HepG2 (cell line): ENCODE results near the gene COLEC12. TPM values are rescaled to one million over a fixed set of nuclear protein-coding genes. Genes with fewer than 3 reads are reported as not detected.
A peak's percentile ranks its signal among the peaks of the same experiment; 100 is the strongest.

Source experiments
- GLI4 ChIP-seq: sonication (generic); formaldehyde crosslinking; IDR thresholded peaks from 2 replicates; pipeline ENCODE4 v1.5.1; 2020; ENCODE audit warnings: missing genetic modification reagents, mild to moderate bottlenecking, moderate library complexity, borderline replicate concordance
- KDM6A ChIP-seq: IDR thresholded peaks from 2 replicates; pipeline ENCODE4 v1.6.1; 2016; ENCODE audit warnings: low read depth
- MYC ChIP-seq: sonication (generic); formaldehyde crosslinking; IDR thresholded peaks from 2 replicates; pipeline ENCODE4 v1.9.0; 2021; ENCODE audit warnings: missing genetic modification reagents, borderline replicate concordance
- NBN ChIP-seq: fragments of 450-650 bp; conservative IDR thresholded peaks from 2 replicates; pipeline ENCODE4 v1.6.1; 2017
- REPIN1 ChIP-seq: sonication (generic); formaldehyde crosslinking; IDR thresholded peaks from 2 replicates; pipeline ENCODE4 v1.8.0; 2022; ENCODE audit warnings: missing genetic modification reagents, low read depth, mild to moderate bottlenecking, borderline replicate concordance
- RNF2 ChIP-seq: fragments of 450-650 bp; conservative IDR thresholded peaks from 2 replicates; pipeline ENCODE4 v1.6.1; 2016; ENCODE audit warnings: low read depth
- SALL1 ChIP-seq: sonication (generic); formaldehyde crosslinking; IDR thresholded peaks from 2 replicates; pipeline ENCODE4 v1.8.0; 2022; ENCODE audit warnings: mild to moderate bottlenecking, missing genetic modification reagents
- SATB2 ChIP-seq: sonication (generic); formaldehyde crosslinking; IDR thresholded peaks from 2 replicates; pipeline ENCODE4 v1.5.0; 2020; ENCODE audit warnings: missing genetic modification reagents
- ZBTB38 ChIP-seq: sonication (generic); formaldehyde crosslinking; IDR thresholded peaks from 2 replicates; pipeline ENCODE4 v1.5.1; 2020; ENCODE audit warnings: mild to moderate bottlenecking, missing genetic modification reagents
- ZFAT ChIP-seq: sonication (generic); formaldehyde crosslinking; conservative IDR thresholded peaks from 2 replicates; pipeline ENCODE4 v1.8.1; 2023; ENCODE audit warnings: missing genetic modification reagents, inconsistent platforms
- ZFP41 ChIP-seq: sonication (generic); formaldehyde crosslinking; IDR thresholded peaks from 2 replicates; pipeline ENCODE4 v1.4.0; 2020; ENCODE audit warnings: mild to moderate bottlenecking, missing genetic modification reagents, borderline replicate concordance
- ZNF224 ChIP-seq: sonication (generic); formaldehyde crosslinking; IDR thresholded peaks from 2 replicates; pipeline ENCODE4 v1.5.0; 2020; ENCODE audit warnings: mild to moderate bottlenecking, missing genetic modification reagents
- ZNF235 ChIP-seq: sonication (generic); formaldehyde crosslinking; IDR thresholded peaks from 2 replicates; pipeline ENCODE4 v1.8.1; 2023; ENCODE audit warnings: mild to moderate bottlenecking, missing genetic modification reagents, borderline replicate concordance
- ZNF737 ChIP-seq: sonication (generic); formaldehyde crosslinking; IDR thresholded peaks from 2 replicates; pipeline ENCODE4 v1.5.0; 2020; ENCODE audit warnings: missing genetic modification reagents, mild to moderate bottlenecking, borderline replicate concordance
- ZNF782 ChIP-seq: sonication (generic); formaldehyde crosslinking; IDR thresholded peaks from 2 replicates; pipeline ENCODE4 v1.4.0; 2020; ENCODE audit warnings: missing genetic modification reagents, mild to moderate bottlenecking, borderline replicate concordance
- ZNF816 ChIP-seq: sonication (generic); formaldehyde crosslinking; IDR thresholded peaks from 2 replicates; pipeline ENCODE4 v1.8.0; 2022; ENCODE audit warnings: missing genetic modification reagents, mild to moderate bottlenecking, borderline replicate concordance
- ZSCAN25 ChIP-seq: sonication (generic); formaldehyde crosslinking; IDR thresholded peaks from 2 replicates; pipeline ENCODE4 v1.8.0; 2022; ENCODE audit warnings: mild to moderate bottlenecking, missing genetic modification reagents
- polyA plus RNA-seq, 8 experiments: library from polyadenylated mRNA; depleted of rRNA in 3 of 8; stranded (reverse) in 7 of 8; unstranded in 1 of 8; fragments of >200 nt; fragmentation: Illumina TruSeq in 4 of 8; extraction: Trizol in 4 of 8; gene quantifications; 2 replicates each; pipeline versions ENCODE4 v1.2.1 to v1.2.3, GENCODE V29; 2011 to 2016; ENCODE audit warnings: low read depth in 4 of 8, missing spikeins in 1 of 8, mixed read lengths in 1 of 8; ENCODE audit not compliant: insufficient read depth in 1 of 8
- total RNA-seq, 5 experiments: library from RNA; depleted of rRNA; stranded (reverse); fragments of >200 nt; fragmentation: Illumina TruSeq; extraction: Trizol; gene quantifications; 2 replicates each; pipeline ENCODE4 v1.2.3, GENCODE V29; 2016; ENCODE audit warnings: low read depth in 1 of 5
- TF ChIP-seq, protein P1 (sequence below): sonication (generic); formaldehyde crosslinking; IDR thresholded peaks from 2 replicates; pipeline ENCODE4 v1.5.1; 2020; ENCODE audit warnings: missing genetic modification reagents, mild to moderate bottlenecking, borderline replicate concordance
- TF ChIP-seq, protein P2 (sequence below): sonication (generic); formaldehyde crosslinking; conservative IDR thresholded peaks from 2 replicates; pipeline ENCODE4 v1.8.0; 2022; ENCODE audit warnings: mild to moderate bottlenecking, moderate library complexity, missing genetic modification reagents
- TF ChIP-seq, protein P3 (sequence below): sonication (generic); formaldehyde crosslinking; IDR thresholded peaks from 2 replicates; pipeline ENCODE4 v1.4.0; 2020; ENCODE audit warnings: missing genetic modification reagents, low read depth, mild to moderate bottlenecking, borderline replicate concordance

COLEC12 gene
- total and polyA plus RNA-seq, 2 of the 13 experiments (the other 11 are each of a cell fraction or from before 2014, with no cell fraction given): 0.02 to 0.11 TPM

- TF ChIP-seq ZFAT (CRISPR knock-in tag): 0 out of 2 replicates have a peak, but pooled peaks have one; percentile 22
- peak; percentile 72; the same call in 1 of the 2 replicates for TF ChIP-seq ZSCAN25
- TF ChIP-seq ZNF816 (CRISPR knock-in tag): 0 out of 2 replicates have a peak, but pooled peaks have one; percentile 64
- no peak for TF ChIP-seq KDM6A (CRISPR knock-in tag)
- peak; percentile 93 for TF ChIP-seq MYC (CRISPR knock-in tag)
- TF ChIP-seq ZNF737 (CRISPR knock-in tag): peak; percentile 90; the same call in 1 of the 2 replicates
- 0 out of 2 replicates have a peak, but pooled peaks have one; percentile 50 for TF ChIP-seq ZNF235 (CRISPR knock-in tag)
- no peak; the same call in 1 of the 2 replicates for TF ChIP-seq SATB2
- TF ChIP-seq REPIN1: peak; percentile 93
- TF ChIP-seq SALL1 (CRISPR knock-in tag): peak; percentile 92
- TF ChIP-seq ZNF224 (CRISPR knock-in tag): peak; percentile 61; the same call in 1 of the 2 replicates
- peak; percentile 65; the same call in 1 of the 2 replicates for TF ChIP-seq ZFP41
- TF ChIP-seq NBN: no peak
- TF ChIP-seq, protein P1, sequence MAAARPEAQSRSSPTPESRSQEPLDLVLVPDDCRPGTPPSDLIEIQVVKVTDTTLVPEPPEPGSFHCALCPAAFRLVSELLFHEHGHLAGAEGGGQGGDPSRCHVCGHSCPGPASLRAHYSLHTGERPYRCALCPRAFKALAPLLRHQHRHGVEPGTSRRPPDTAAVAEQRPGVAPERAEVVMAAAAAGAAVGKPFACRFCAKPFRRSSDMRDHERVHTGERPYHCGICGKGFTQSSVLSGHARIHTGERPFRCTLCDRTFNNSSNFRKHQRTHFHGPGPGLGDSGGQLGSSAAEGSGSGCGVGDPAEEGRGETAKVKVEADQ (CRISPR knock-in tag): peak; percentile 89
- TF ChIP-seq, protein P2, sequence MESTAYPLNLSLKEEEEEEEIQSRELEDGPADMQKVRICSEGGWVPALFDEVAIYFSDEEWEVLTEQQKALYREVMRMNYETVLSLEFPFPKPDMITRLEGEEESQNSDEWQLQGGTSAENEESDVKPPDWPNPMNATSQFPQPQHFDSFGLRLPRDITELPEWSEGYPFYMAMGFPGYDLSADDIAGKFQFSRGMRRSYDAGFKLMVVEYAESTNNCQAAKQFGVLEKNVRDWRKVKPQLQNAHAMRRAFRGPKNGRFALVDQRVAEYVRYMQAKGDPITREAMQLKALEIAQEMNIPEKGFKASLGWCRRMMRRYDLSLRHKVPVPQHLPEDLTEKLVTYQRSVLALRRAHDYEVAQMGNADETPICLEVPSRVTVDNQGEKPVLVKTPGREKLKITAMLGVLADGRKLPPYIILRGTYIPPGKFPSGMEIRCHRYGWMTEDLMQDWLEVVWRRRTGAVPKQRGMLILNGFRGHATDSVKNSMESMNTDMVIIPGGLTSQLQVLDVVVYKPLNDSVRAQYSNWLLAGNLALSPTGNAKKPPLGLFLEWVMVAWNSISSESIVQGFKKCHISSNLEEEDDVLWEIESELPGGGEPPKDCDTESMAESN (CRISPR knock-in tag): peak; percentile 80; the same call in 1 of the 2 replicates
- TF ChIP-seq, protein P3, sequence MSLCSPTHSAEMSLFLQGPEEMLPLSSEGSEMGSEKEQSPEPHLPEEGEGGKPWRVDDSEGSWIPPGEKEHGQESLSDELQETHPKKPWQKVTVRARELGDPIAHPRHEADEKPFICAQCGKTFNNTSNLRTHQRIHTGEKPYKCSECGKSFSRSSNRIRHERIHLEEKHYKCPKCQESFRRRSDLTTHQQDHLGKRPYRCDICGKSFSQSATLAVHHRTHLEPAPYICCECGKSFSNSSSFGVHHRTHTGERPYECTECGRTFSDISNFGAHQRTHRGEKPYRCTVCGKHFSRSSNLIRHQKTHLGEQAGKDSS (CRISPR knock-in tag): peak; percentile 24; the same call in 1 of the 2 replicates
- TF ChIP-seq RNF2: peak; percentile 82; the same call in 1 of the 2 replicates
- peak; percentile 53; the same call in 1 of the 2 replicates for TF ChIP-seq ZNF782
- 0 out of 2 replicates have a peak, but pooled peaks have one; percentile 61 for TF ChIP-seq ZBTB38
- TF ChIP-seq GLI4: peak; percentile 75; the same call in 1 of the 2 replicates
Observed at GRCh38 chr18:267688-268552, 232.6 kb downstream of the COLEC12 start, which contains the start of gene THOC1 (continued).
